Activated CD4-positive, alpha-beta T cell treated with anti-CD3 and anti-CD28 coated beads for 1 hour (primary cell): ENCODE data around the gene AHCYL2.
"Not testable (repeated sequence)": the region's sequence is repeated elsewhere in the genome, so short reads cannot be mapped to it uniquely, and the experiment has no call there.

ENCODE experiments used
- DNase-seq: peaks from one replicate; pipeline ENCODE4 v3.0.0-alpha.2; 2020

The AHCYL2 gene

GRCh38 chr7:129462420-129462819 is 237.6 kb downstream of the AHCYL2 start:
- DNase-seq: no peak

DNA sequence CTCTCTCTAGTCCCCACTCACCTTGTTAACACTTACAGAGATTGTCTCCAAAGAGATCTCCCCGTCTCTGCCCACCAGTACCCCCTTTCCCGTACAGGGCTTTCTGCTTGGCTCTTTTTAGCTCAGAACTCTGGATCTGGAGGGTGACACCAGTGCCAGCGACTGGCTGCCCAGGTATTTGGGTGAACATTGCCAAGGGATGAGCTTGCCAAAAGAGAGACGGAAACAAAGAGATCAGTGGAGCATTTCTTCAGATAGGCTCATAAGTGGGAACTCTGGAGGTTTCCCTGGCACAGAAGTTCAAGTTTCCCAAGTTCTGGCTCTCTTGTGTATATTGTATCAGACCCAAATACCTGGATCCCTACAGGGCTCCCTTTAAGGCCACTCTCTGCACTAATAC is 239.4 kb downstream of the AHCYL2 start:
- DNase-seq: no peak

- DNase-seq: no peak
These were observed 240.2 kb downstream of the AHCYL2 start for GRCh38 chr7:129465080-129465479.

DNA sequence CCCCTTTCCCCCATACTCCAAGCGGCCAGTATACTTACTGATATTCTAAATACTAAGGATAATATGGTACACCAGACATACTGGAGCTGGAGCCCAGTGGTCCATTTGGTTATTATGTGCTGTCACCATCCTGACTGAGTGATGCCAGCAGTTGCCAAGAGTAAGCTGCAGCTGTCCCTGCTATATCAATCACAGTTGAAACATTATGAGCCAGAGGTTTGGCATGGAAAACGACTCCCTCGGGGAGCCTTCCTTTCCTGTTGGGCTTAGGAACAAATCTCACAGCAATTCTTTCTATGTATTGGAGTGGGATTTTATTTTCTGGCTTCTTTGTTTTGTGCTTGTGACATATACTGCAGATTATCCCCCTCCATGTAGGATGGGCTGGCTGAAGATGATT is 242.0 kb downstream of the AHCYL2 start:
- no peak for DNase-seq

DNA sequence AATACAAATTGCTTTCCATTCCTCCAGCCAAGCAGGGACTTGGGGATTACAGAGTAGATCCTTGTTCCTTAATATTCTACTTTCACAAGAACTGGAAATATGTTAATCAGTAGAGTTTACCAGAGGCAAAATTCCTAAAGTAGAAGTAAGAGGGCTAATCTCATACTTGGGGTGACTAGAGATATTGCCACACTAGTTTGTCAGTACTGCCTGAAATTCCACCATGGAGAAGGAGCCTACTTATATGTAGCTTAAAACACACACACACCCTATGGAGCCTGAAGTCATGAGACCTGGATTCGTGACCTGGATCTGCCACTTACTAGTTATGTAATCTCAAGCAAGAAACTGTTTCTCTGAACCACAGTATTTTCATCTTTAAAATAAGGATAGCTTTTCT is 243.3 kb downstream of the AHCYL2 start:
- DNase-seq: no peak

- DNase-seq: no peak
These were observed 243.7 kb downstream of the AHCYL2 start for GRCh38 chr7:129468547-129468946.

DNA sequence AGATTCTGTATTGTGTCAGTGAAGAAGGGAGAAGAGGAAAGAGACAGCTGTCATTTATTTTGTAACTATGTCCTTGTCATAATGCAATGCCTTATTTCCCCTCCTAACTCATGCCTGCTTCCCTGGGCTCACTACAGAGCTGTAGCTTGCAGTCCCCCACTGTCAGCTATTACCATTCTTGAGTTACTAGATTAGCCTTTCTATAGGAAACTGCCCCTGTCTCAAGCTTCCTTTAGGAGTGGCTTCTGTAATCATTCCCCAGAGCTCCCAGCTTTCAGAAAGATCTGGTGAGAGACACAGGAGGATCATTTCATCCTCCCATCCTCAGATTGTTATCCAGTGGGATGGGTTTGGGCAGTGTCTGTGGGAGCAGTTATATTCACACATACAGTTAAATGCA is 245.1 kb downstream of the AHCYL2 start:
- DNase-seq: no peak

DNA sequence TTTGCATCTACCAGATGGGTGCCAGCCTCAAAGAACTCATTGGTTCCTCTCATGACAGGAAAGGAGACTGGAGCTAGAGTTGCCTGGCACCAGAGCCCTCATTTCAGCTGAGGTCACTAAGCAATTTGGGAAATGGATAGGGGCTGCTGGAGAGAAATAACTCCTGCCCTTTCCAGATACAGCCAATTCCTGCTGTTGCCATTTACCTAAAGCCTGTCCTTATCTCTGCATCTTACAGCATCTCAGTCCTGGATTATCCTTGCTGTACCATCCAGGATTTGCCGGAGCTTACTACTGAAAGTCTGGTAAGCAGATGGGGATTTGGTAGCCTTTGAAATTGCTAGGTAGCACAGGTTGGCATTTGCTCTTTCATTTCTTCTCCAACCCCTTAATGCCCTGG is 245.6 kb downstream of the AHCYL2 start:
- DNase-seq: no peak

- DNase-seq: no peak
These were observed 246.6 kb downstream of the AHCYL2 start for GRCh38 chr7:129471402-129471827.

- DNase-seq: not testable (repeated sequence)
These were observed 251.1 kb downstream of the AHCYL2 start for GRCh38 chr7:129475931-129476330.

DNA sequence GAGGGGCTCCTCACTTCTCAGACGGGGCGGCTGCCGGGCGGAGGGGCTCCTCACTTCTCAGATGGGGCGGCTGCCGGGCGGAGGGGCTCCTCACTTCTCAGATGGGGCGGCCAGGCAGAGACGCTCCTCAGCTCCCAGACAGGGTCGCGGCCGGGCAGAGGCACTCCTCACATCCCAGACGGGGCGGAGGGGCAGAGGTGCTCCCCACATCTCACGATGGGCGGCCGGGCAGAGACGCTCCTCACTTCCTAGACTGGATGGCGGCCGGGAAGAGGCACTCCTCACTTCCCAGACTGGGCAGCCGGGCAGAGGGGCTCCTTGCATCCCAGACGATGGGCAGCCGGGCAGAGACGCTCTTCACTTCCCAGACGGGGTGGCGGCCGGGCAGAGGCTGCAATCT is 251.6 kb downstream of the AHCYL2 start:
- DNase-seq: not testable (repeated sequence)
